Peyer's patch (tissue), 4 donors: Measurements from ENCODE around the gene SCARB2. TPM values are rescaled to one million over a fixed set of nuclear protein-coding genes. Genes with fewer than 3 reads are reported as not detected.

ENCODE experiments used
- DNase-seq, 3 donors: peaks; one replicate each; pipeline ENCODE4 v3.0.0-alpha.2; 2017 to 2019
- H3K27ac ChIP-seq, 4 donors: fragments of 200-600 bp; sonication (generic); one replicate each; pipeline ENCODE4 v1.5.1; 2016 to 2019
- H3K27me3 ChIP-seq, 2 donors: fragments of 200-600 bp; sonication (generic); one replicate each; pipeline ENCODE4 v1.5.1; 2019
- H3K36me3 ChIP-seq, 3 donors: fragments of 200-600 bp; sonication (generic); one replicate each; pipeline ENCODE4 v1.5.1; 2016 to 2019
- H3K4me1 ChIP-seq, 4 donors: fragments of 200-600 bp; sonication (generic); one replicate each; pipeline ENCODE4 v1.5.1; 2016 to 2019
- H3K4me3 ChIP-seq, 4 donors: fragments of 200-600 bp; sonication (generic); 1 replicate in 3 of 4; 2 replicates in 1 of 4; pipeline ENCODE4 v1.5.1; 2016 to 2019; ENCODE audit warnings: mild to moderate bottlenecking in 1 of 4
- H3K9me3 ChIP-seq, 4 donors: fragments of 200-600 bp; sonication (generic); one replicate each; pipeline ENCODE4 v1.5.1; 2016 to 2019; ENCODE audit warnings: mild to moderate bottlenecking in 1 of 4
- CTCF ChIP-seq, 6 experiments: fragments of 450-650 bp in 4 of 6; fragments of 200-600 bp in 2 of 6; sonication (generic) in 1 of 6; IDR thresholded peaks; one replicate each; pipeline ENCODE4 v1.5.1; 2017 to 2019; ENCODE audit warnings: antibody characterized with exemption in 6 of 6, mild to moderate bottlenecking in 3 of 6, moderate library complexity in 1 of 6
- POLR2A ChIP-seq, 2 donors: fragments of 450-650 bp; IDR thresholded peaks; one replicate each; pipeline ENCODE4 v1.5.1; 2017; ENCODE audit warnings: antibody characterized with exemption in 2 of 2, mild to moderate bottlenecking in 2 of 2, moderate library complexity in 2 of 2
- total RNA-seq, 4 donors: library from RNA; depleted of rRNA; stranded (reverse); fragments of >200 nt; gene quantifications; one replicate each; pipeline ENCODE4 v1.1.0, GENCODE V29; 2016

SCARB2 gene
- total RNA-seq, 4 donors from 2014 or later, result 40.4 to 225 (median 170) TPM

GRCh38 chr4:76127754-76128153 lies 85.9 kb downstream of the SCARB2 start:
- DNase-seq, result no peak
- no peak overlapping the region for H3K4me3 ChIP-seq
- no peak overlapping the region for H3K27ac ChIP-seq
- no peaks in the 10 kb centered on the region for H3K4me1 ChIP-seq
- H3K9me3 ChIP-seq, result no peaks in the 10 kb centered on the region
- H3K27me3 ChIP-seq, result no peaks in the 10 kb centered on the region
- TF ChIP-seq POLR2A (IDR thresholded peaks at IDR 0.05) (no peak), CTCF (IDR thresholded peaks at IDR 0.05) (no peak)
- H3K36me3 ChIP-seq, result peaks cover 0 to 54% (median 0%) of the 10 kb centered on the region in 3 donors

GRCh38 chr4:76125816-76126215 lies 87.8 kb downstream of the SCARB2 start:
- Histone ChIP-seq H3K9me3 (no peaks in the 10 kb centered on the region), H3K4me3 (no peak overlapping the region), H3K27me3 (no peaks in the 10 kb centered on the region), H3K4me1 (no peaks in the 10 kb centered on the region), H3K27ac (no peak overlapping the region), H3K36me3 (peaks cover 0 to 56% (median 0%) of the 10 kb centered on the region in 3 donors)
- DNase-seq, result no peak
- TF ChIP-seq POLR2A (IDR thresholded peaks at IDR 0.05), result no peak
- TF ChIP-seq CTCF (IDR thresholded peaks at IDR 0.05), result no peak

- Histone ChIP-seq H3K4me1 (no peaks in the 10 kb centered on the region), H3K27ac (no peak overlapping the region), H3K36me3 (peaks cover 0 to 86% (median 6%) of the 10 kb centered on the region in 3 donors), H3K4me3 (no peak overlapping the region), H3K9me3 (no peaks in the 10 kb centered on the region), H3K27me3 (no peaks in the 10 kb centered on the region)
- no peak for DNase-seq
- no peak for TF ChIP-seq POLR2A (IDR thresholded peaks at IDR 0.05)
These were observed 93.4 kb downstream of the SCARB2 start for GRCh38 chr4:76120199-76120598.

- no peak for TF ChIP-seq POLR2A (IDR thresholded peaks at IDR 0.05)
- TF ChIP-seq CTCF (IDR thresholded peaks at IDR 0.05), result no peak
- Histone ChIP-seq H3K27me3 (no peaks in the 10 kb centered on the region), H3K9me3 (no peaks in the 10 kb centered on the region), H3K27ac (no peak overlapping the region), H3K36me3 (peaks cover 0 to 85% (median 6%) of the 10 kb centered on the region in 3 donors), H3K4me1 (no peaks in the 10 kb centered on the region), H3K4me3 (no peak overlapping the region)
- no peak for DNase-seq
These were observed 96.1 kb downstream of the SCARB2 start for GRCh38 chr4:76117536-76117935.

GRCh38 chr4:76116821-76117220 lies 96.8 kb downstream of the SCARB2 start:
- no peaks in the 10 kb centered on the region for H3K27me3 ChIP-seq
- H3K27ac ChIP-seq, result no peak overlapping the region
- H3K4me1 ChIP-seq, result no peaks in the 10 kb centered on the region
- H3K9me3 ChIP-seq, result no peaks in the 10 kb centered on the region
- no peak overlapping the region for H3K4me3 ChIP-seq
- TF ChIP-seq CTCF (IDR thresholded peaks at IDR 0.05), result no peak
- no peak for TF ChIP-seq POLR2A (IDR thresholded peaks at IDR 0.05)
- H3K36me3 ChIP-seq, result peaks cover 0 to 78% (median 6%) of the 10 kb centered on the region in 3 donors
- DNase-seq, result no peak

Other genes with a start within 250 kb of the SCARB2 start
- gene SDAD1, start 222.9 kb downstream of the SCARB2 start, total RNA-seq, result 10 to 100 TPM; 21.2 to 63.5 (median 24.2) TPM
- 1 to 10 TPM in 1 of 4 donors, under 1 TPM in 2, not detected in 1; 0.35 to 5.0 (median 0.94) TPM for gene CXCL9, start 206.3 kb downstream of the SCARB2 start, total RNA-seq
- 1 to 10 TPM in 1 of 4 donors, not detected in 3; 1.8 TPM for gene CXCL10, start 190.3 kb downstream of the SCARB2 start, total RNA-seq
- gene CXCL11, start 177.8 kb downstream of the SCARB2 start, total RNA-seq, result not detected
- gene ART3, start 139.1 kb downstream of the SCARB2 start, total RNA-seq, result under 1 TPM in 1 of 4 donors, not detected in 3; 0.85 TPM
- gene NUP54, start 65.4 kb downstream of the SCARB2 start, total RNA-seq, result 10 to 100 TPM; 15.6 to 32.2 (median 23.9) TPM
- 10 to 100 TPM in 1 of 4 donors, 1 to 10 TPM in 2, under 1 TPM in 1; 0.83 to 13.9 (median 7.6) TPM for gene FAM47E, start 37.9 kb upstream of the SCARB2 start, total RNA-seq
- 10 to 100 TPM in 3 of 4 donors, not detected in 1; 32.0 to 72.9 (median 50.4) TPM for gene STBD1, start 92.9 kb upstream of the SCARB2 start, total RNA-seq
- not detected for gene CCDC158, start 207.3 kb upstream of the SCARB2 start, total RNA-seq
- 100 to 1,000 TPM in 3 of 4 donors, 10 to 100 TPM in 1; 52.0 to 444 (median 364) TPM for gene SHROOM3, start 221.4 kb upstream of the SCARB2 start, total RNA-seq